T-cell (primary cell): ENCODE results near the gene PLA2G12A. TPM values are rescaled to one million over a fixed set of nuclear protein-coding genes. Genes with fewer than 3 reads are reported as not detected.

Experiments used
- ATAC-seq, 4 experiments: fragments of 200-7000 bp in 3 of 4; fragments of 150-1000 bp in 1 of 4; cut with Tn5 transposase; replicated peaks in 1 of 4; 1 replicate in 3 of 4; 2 replicates in 1 of 4; pipeline ENCODE4 v1.10.0; 2021; ENCODE audit warnings: moderate library complexity in 3 of 4, mild to moderate bottlenecking in 2 of 4, moderate number of reproducible peaks in 1 of 4
- CTCF ChIA-PET, 2 donors: fragments of 300-600 bp; sonication (Branson Sonifier 250); formaldehyde crosslinking; loops; one replicate each; lab custom pipeline; 2022; ENCODE audit warnings: antibody characterized with exemption in 2 of 2; lab: Charles Lee
- POLR2A ChIA-PET, 2 donors: fragments of 300-600 bp; sonication (Branson Sonifier 250); formaldehyde crosslinking; loops; one replicate each; lab custom pipeline; 2022; ENCODE audit warnings: antibody characterized with exemption in 2 of 2; lab: Charles Lee
- DNase-seq, 35 experiments: peaks; one replicate each; pipeline versions ENCODE4 v3.0.0 to v3.0.0-alpha.2; 2013 to 2023
- H3K27ac ChIP-seq: one replicate; pipeline ENCODE4 v1.5.1; 2013; ENCODE audit warnings: low read length
- H3K27me3 ChIP-seq, 2 experiments: replicated peaks in 1 of 2; 1 replicate in 1 of 2; 2 replicates in 1 of 2; pipeline versions ENCODE4 v1.6.1 to v1.7.0; 2013; ENCODE audit warnings: low read length in 1 of 2, mixed read lengths in 1 of 2; ENCODE audit not compliant: control insufficient read depth in 2 of 2, insufficient read depth in 2 of 2; ENCODE audit errors: extremely low read depth in 1 of 2
- H3K36me3 ChIP-seq, 2 donors: 1 replicate in 1 of 2; 2 replicates in 1 of 2; pipeline versions ENCODE4 v1.6.1 to v1.7.0; 2013; ENCODE audit warnings: low read length in 1 of 2; ENCODE audit not compliant: control insufficient read depth in 2 of 2, insufficient read depth in 1 of 2; ENCODE audit errors: extremely low read depth in 1 of 2
- H3K4me1 ChIP-seq, 2 experiments: 1 replicate in 1 of 2; 2 replicates in 1 of 2; pipeline versions ENCODE4 v1.6.1 to v1.7.0; 2013; ENCODE audit warnings: low read length in 2 of 2, mixed read lengths in 1 of 2; ENCODE audit not compliant: insufficient read depth in 2 of 2, control insufficient read depth in 1 of 2; ENCODE audit errors: extremely low read depth in 1 of 2
- H3K4me3 ChIP-seq, 2 donors: 1 replicate in 1 of 2; 2 replicates in 1 of 2; pipeline versions ENCODE4 v1.5.1 to v1.7.0; 2013; ENCODE audit warnings: mild to moderate bottlenecking in 2 of 2, low read length in 1 of 2, moderate library complexity in 1 of 2; ENCODE audit not compliant: control insufficient read depth in 1 of 2; ENCODE audit errors: extremely low read depth in 1 of 2
- H3K9me3 ChIP-seq: 2 replicates; pipeline ENCODE4 v1.7.0; 2013
- H3K27ac Mint-ChIP-seq, 2 donors: one replicate each; pipeline ENCODE4 v1.8.0; 2020 to 2021; ENCODE audit warnings: mild to moderate bottlenecking in 2 of 2, mixed read lengths in 2 of 2
- H3K27me3 Mint-ChIP-seq, 2 donors: one replicate each; pipeline ENCODE4 v1.8.0; 2021 to 2022; ENCODE audit warnings: mixed read lengths in 2 of 2
- H3K36me3 Mint-ChIP-seq: one replicate; pipeline ENCODE4 v1.8.0; 2021; ENCODE audit warnings: mixed read lengths
- H3K4me1 Mint-ChIP-seq, 3 donors: one replicate each; pipeline ENCODE4 v1.8.0; 2020 to 2022; ENCODE audit warnings: mixed read lengths in 3 of 3, mild to moderate bottlenecking in 1 of 3
- H3K4me3 Mint-ChIP-seq, 3 donors: one replicate each; pipeline ENCODE4 v1.8.0; 2020 to 2022; ENCODE audit warnings: mild to moderate bottlenecking in 3 of 3, mixed read lengths in 3 of 3, moderate library complexity in 3 of 3
- H3K9me3 Mint-ChIP-seq, 3 donors: one replicate each; pipeline ENCODE4 v1.8.0; 2020 to 2022; ENCODE audit warnings: mixed read lengths in 3 of 3
- WGBS: methylation state at CpG from one replicate; pipeline ENCODE4 v1.1.5; 2013; ENCODE audit warnings: missing lambda C conversion rate; ENCODE audit not compliant: insufficient coverage; 5-methylcytosine and 5-hydroxymethylcytosine counted together
- total RNA-seq, 35 experiments: library from RNA in 6 of 35; stranded (reverse) in 6 of 35; fragments of 120-200 nt in 1 of 35; gene quantifications; one replicate each; pipeline versions ENCODE4 v1.2.1 to v1.2.4 and lab custom pipeline; 2013 to 2026

PLA2G12A gene
- total RNA-seq, 5 donors from 2014 or later (not counting 1 experiment from before 2014, with no cell fraction given): 11.4 to 20.6 (median 18.1) TPM

- 100% methylated on average over 3 of the region's 5 CpGs for WGBS
- peak overlapping the region; percentile 37 to 70 for H3K27ac Mint-ChIP-seq
- DNase-seq (no peak), ATAC-seq (no peak)
- H3K4me3 ChIP-seq: no peak overlapping the region
- peak overlapping the region in 1 of 3 donors; percentile 4 for H3K4me3 Mint-ChIP-seq
- no peaks in the 10 kb centered on the region for H3K27me3 ChIP-seq
- ChIA-PET POLR2A (interaction anchor here in 1 of 2 donors (0.5 kb wide), 1 partner anchor 138 kb away, joined by 5 read pairs; no protein-coding TSS in a partner anchor), CTCF (no interaction called here)
- peaks cover 10 to 24% of the 10 kb centered on the region in 2 donors for H3K36me3 ChIP-seq
- H3K36me3 Mint-ChIP-seq: peaks cover 45% of the 10 kb centered on the region
- H3K4me1 Mint-ChIP-seq: peaks cover 60 to 71% (median 70%) of the 10 kb centered on the region in 3 donors
- H3K9me3 Mint-ChIP-seq: no peaks in the 10 kb centered on the region
- no peaks in the 10 kb centered on the region for H3K27me3 Mint-ChIP-seq
- H3K27ac ChIP-seq: no peak overlapping the region
- peaks cover 2% of the 10 kb centered on the region for H3K9me3 ChIP-seq
- peaks cover 2 to 14% of the 10 kb centered on the region in 2 experiments for H3K4me1 ChIP-seq
Observed at GRCh38 chr4:109665783-109666485, 63.9 kb downstream of the PLA2G12A start.

- Histone ChIP-seq H3K27ac (no peak overlapping the region), H3K36me3 (peaks cover 3 to 33% of the 10 kb centered on the region in 2 donors), H3K9me3 (no peaks in the 10 kb centered on the region), H3K4me3 (no peak overlapping the region), H3K4me1 (peaks cover 8 to 11% of the 10 kb centered on the region in 2 experiments), H3K27me3 (no peaks in the 10 kb centered on the region)
- Mint-ChIP-seq H3K27me3 (no peaks in the 10 kb centered on the region), H3K4me3 (no peak overlapping the region), H3K27ac (peak overlapping the region in 1 of 2 donors; percentile 13), H3K36me3 (peaks cover 38% of the 10 kb centered on the region), H3K9me3 (no peaks in the 10 kb centered on the region), H3K4me1 (peaks cover 48 to 61% (median 58%) of the 10 kb centered on the region in 3 donors)
- ChIA-PET POLR2A (interaction anchor here in 1 of 2 donors (0.6 to 0.7 kb wide), 2 partner anchors 31 to 862 kb away, joined by 3 to 4 read pairs; no protein-coding TSS in a partner anchor), CTCF (interaction anchor here (0.6 to 1.0 kb wide), 4 partner anchors 13 to 138 kb away, joined by 3 read pairs; no protein-coding TSS in a partner anchor)
- no CpG with 5 or more reads among the region's 3 CpGs for WGBS
- DNase-seq (no peak), ATAC-seq (no peak)
Observed at GRCh38 chr4:109662771-109663170, 67.1 kb downstream of the PLA2G12A start.

GRCh38 chr4:109662116-109662515 lies 67.8 kb downstream of the PLA2G12A start:
- ChIA-PET POLR2A (interaction anchor here (0.6 to 0.7 kb wide), 3 partner anchors 10 to 31 kb away, joined by 3 to 4 read pairs (median 3); no protein-coding TSS in a partner anchor), CTCF (interaction anchor here (0.8 to 1.0 kb wide), 4 partner anchors 20 to 137 kb away, joined by 3 read pairs; no protein-coding TSS in a partner anchor)
- no peak overlapping the region for H3K4me3 ChIP-seq
- DNase-seq: no peak
- H3K4me1 ChIP-seq: peaks cover 11 to 12% of the 10 kb centered on the region in 2 experiments
- H3K27me3 ChIP-seq: no peaks in the 10 kb centered on the region
- no peak overlapping the region for H3K27ac ChIP-seq
- Mint-ChIP-seq H3K4me3 (no peak overlapping the region), H3K27ac (peak overlapping the region; percentile 55 to 57), H3K36me3 (peaks cover 38% of the 10 kb centered on the region), H3K9me3 (no peaks in the 10 kb centered on the region), H3K4me1 (peaks cover 47 to 62% (median 59%) of the 10 kb centered on the region in 3 donors), H3K27me3 (no peaks in the 10 kb centered on the region)
- ATAC-seq: no peak
- WGBS: no CpG with 5 or more reads among the region's 2 CpGs
- no peaks in the 10 kb centered on the region for H3K9me3 ChIP-seq
- H3K36me3 ChIP-seq: peaks cover 3 to 33% of the 10 kb centered on the region in 2 donors

Other genes starting within 250 kb of the PLA2G12A start
- gene MCUB, start 169.8 kb downstream of the PLA2G12A start, total RNA-seq: 100 to 1,000 TPM in 4 of 5 donors, 10 to 100 TPM in 1; 88.9 to 139 (median 122) TPM
- 10 to 100 TPM; 16.8 to 23.2 (median 18.3) TPM for gene CASP6, start 26.6 kb downstream of the PLA2G12A start, total RNA-seq
- under 1 TPM in 3 of 5 donors, not detected in 2; 0.55 to 0.92 (median 0.66) TPM for gene CFI, start 71.9 kb upstream of the PLA2G12A start, total RNA-seq
- gene GAR1, start 85.7 kb upstream of the PLA2G12A start, total RNA-seq: 10 to 100 TPM in 4 of 5 donors, 1 to 10 TPM in 1; 8.1 to 13.9 (median 12.9) TPM
- under 1 TPM in 4 of 5 donors, not detected in 1; 0.33 to 0.61 (median 0.34) TPM for gene RRH, start 97.9 kb upstream of the PLA2G12A start, total RNA-seq
- gene LRIT3, start 118.0 kb upstream of the PLA2G12A start, total RNA-seq: under 1 TPM; 0.12 to 0.41 (median 0.26) TPM
- gene EGF, start 182.8 kb upstream of the PLA2G12A start, total RNA-seq: under 1 TPM in 1 of 5 donors, not detected in 4; 0.20 TPM